Pancreas (tissue), 10 donors: Measurements from ENCODE around the gene SLK. TPM values are rescaled to one million over a fixed set of nuclear protein-coding genes. Genes with fewer than 3 reads are reported as not detected.

Experiments used
- ATAC-seq, 4 donors: fragments of 200-7000 bp; cut with Tn5 transposase; one replicate each; pipeline versions ENCODE4 v1.8.0 to v1.9.1; 2020; ENCODE audit warnings: mild to moderate bottlenecking in 4 of 4, moderate library complexity in 4 of 4
- DNase-seq, 6 donors: peaks; one replicate each; pipeline ENCODE4 v3.0.0-alpha.2; 2020
- FAIRE-seq: peaks from 2 replicates; lab custom pipeline; 2012; peaks lifted over from hg19 to GRCh38; lab: Jason Lieb, UNC
- H3K27ac ChIP-seq, 4 donors: fragments of 200-600 bp; sonication (generic); 1 replicate in 3 of 4; 2 replicates in 1 of 4; pipeline versions ENCODE4 v1.5.0 to v1.8.0; 2020
- H3K27me3 ChIP-seq, 4 donors: fragments of 200-600 bp; one replicate each; pipeline ENCODE4 v1.8.0; 2021
- H3K36me3 ChIP-seq, 3 donors: fragments of 200-600 bp; sonication (generic) in 1 of 3; one replicate each; pipeline versions ENCODE4 v1.5.0 to v1.8.0; 2020 to 2021
- H3K4me1 ChIP-seq, 3 donors: fragments of 200-600 bp; one replicate each; pipeline ENCODE4 v1.8.0; 2021
- H3K4me3 ChIP-seq, 4 donors: fragments of 200-600 bp; sonication (generic) in 2 of 4; one replicate each; pipeline versions ENCODE4 v1.5.0 to v1.8.0; 2020 to 2021
- H3K9me3 ChIP-seq, 4 donors: fragments of 200-600 bp; one replicate each; pipeline ENCODE4 v1.8.0; 2021
- WGBS, 2 donors: extraction: QIAGEN DNeasy Blood & Tissue Kit; methylation state at CpG; one replicate each; pipeline ENCODE4 v1.1.7; 2013; 5-methylcytosine and 5-hydroxymethylcytosine counted together
- intact Hi-C, 3 donors: fragments of 100-400 bp; cut with DNase I; formaldehyde crosslinking; loops; one replicate each; pipeline versions ENCODE4 v1.11.1 to v1.14.2; 2022
- polyA plus RNA-seq, 2 donors: library from polyadenylated mRNA; stranded (reverse); fragments of 200-250 nt; gene quantifications; one replicate each; pipeline ENCODE4 v1.2.3, GENCODE V29; 2013
- total RNA-seq, 6 donors: library from RNA; stranded (reverse); fragmentation: NEBNext Ultra II Directional in 4 of 6; extraction: Animal tissue kit (Norgen Biotek cat#: 25700) in 4 of 6; gene quantifications; one replicate each; pipeline versions ENCODE4 v1.2.1 to v1.2.4, GENCODE V29; 2021 to 2023
- TF ChIP-seq, protein P1 (sequence below), 4 donors: fragments of 200-600 bp; sonication (generic) in 3 of 4; IDR thresholded peaks; one replicate each; pipeline versions ENCODE4 v1.5.0 to v1.8.0; 2021; ENCODE audit warnings: antibody characterized with exemption in 4 of 4
- donor health status: healthy with polysubstance abuse.
- donor health status: DM: no; HTN: no; CAD: no; lungs with moderate emphysema.
- donor health status: DM: no; HTN: no; CAD: no.
- donor health status: control.
- donor health status: control.
- donor health status: Bipolar disorder and iron deficiency.
- donor health status: DM: yes; HTN: yes; CAD: no.
- donor health status: DM: no; HTN: no; CAD: no.
- donor health status: DM: no; HTN: no; CAD: no.
- donor health status: DM: yes; HTN: yes; CAD: no.

The SLK gene
- total and polyA plus RNA-seq, 8 donors, result 6.0 to 20.1 (median 13.4) TPM

DNA sequence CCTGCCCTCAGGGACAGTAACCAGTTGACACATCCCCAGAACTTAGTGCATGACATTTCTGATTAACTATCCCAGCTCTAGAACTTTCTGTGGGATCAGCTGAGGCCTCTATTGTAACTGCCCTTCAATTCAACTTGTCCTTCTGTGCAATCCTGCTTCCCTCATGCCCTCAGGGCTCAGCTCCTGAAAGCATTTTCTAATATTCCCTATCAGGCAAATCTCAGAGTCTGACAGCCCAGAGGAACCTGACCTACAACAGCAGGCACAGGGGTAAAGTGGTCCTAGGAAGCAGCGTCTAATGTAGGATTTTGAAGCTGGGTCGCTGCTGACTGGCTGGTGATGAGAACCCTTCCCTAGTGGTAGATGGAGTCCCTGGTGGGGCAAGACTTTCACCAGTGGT is 35.3 kb upstream of the SLK start:
- TF ChIP-seq, protein P1, sequence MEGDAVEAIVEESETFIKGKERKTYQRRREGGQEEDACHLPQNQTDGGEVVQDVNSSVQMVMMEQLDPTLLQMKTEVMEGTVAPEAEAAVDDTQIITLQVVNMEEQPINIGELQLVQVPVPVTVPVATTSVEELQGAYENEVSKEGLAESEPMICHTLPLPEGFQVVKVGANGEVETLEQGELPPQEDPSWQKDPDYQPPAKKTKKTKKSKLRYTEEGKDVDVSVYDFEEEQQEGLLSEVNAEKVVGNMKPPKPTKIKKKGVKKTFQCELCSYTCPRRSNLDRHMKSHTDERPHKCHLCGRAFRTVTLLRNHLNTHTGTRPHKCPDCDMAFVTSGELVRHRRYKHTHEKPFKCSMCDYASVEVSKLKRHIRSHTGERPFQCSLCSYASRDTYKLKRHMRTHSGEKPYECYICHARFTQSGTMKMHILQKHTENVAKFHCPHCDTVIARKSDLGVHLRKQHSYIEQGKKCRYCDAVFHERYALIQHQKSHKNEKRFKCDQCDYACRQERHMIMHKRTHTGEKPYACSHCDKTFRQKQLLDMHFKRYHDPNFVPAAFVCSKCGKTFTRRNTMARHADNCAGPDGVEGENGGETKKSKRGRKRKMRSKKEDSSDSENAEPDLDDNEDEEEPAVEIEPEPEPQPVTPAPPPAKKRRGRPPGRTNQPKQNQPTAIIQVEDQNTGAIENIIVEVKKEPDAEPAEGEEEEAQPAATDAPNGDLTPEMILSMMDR (IDR thresholded peaks at IDR 0.05), result no peak
- H3K9me3 ChIP-seq, result no peaks in the 10 kb centered on the region
- no peaks in the 10 kb centered on the region for H3K27me3 ChIP-seq
- H3K27ac ChIP-seq, result no peak overlapping the region
- H3K36me3 ChIP-seq, result no peaks in the 10 kb centered on the region
- intact Hi-C loops, result no loop called here
- ATAC-seq (no peak), DNase-seq (no peak), FAIRE-seq (no peak)
- 96 to 99% methylated on average over 2 of the region's 2 CpGs for WGBS, 2 donors
- peaks cover 0 to 12% (median 8%) of the 10 kb centered on the region in 3 donors for H3K4me1 ChIP-seq
- no peak overlapping the region for H3K4me3 ChIP-seq

DNA sequence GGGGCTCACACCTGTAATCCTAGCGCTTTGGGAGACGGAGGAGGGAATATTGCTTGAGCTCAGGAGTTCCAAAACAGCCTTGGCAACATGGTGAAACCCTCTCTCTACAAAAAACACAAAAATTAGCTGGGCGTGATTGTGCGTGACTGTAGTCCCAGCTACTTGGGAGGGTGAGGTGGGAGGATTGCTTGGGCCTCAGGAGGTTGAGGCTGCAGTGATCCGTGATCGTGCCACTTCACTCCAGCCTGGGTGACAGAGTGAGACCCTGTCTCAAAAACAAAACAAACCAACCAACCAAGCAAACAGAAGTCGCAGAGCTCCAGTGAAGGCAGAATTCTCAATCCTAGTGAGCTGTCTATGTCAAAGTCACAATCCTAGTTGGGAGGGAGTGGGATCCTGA is 34.7 kb upstream of the SLK start:
- Histone ChIP-seq H3K36me3 (no peaks in the 10 kb centered on the region), H3K4me3 (no peak overlapping the region), H3K9me3 (no peaks in the 10 kb centered on the region), H3K27me3 (no peaks in the 10 kb centered on the region), H3K27ac (no peak overlapping the region), H3K4me1 (peaks cover 0 to 12% (median 8%) of the 10 kb centered on the region in 3 donors)
- DNase-seq (no peak), FAIRE-seq (no peak), ATAC-seq (no peak)
- TF ChIP-seq, protein P1 (IDR thresholded peaks at IDR 0.05), result no peak
- intact Hi-C loops, result no loop called here
- WGBS, 2 donors, result 96 to 97% methylated on average over 7 of the region's 7 CpGs

DNA sequence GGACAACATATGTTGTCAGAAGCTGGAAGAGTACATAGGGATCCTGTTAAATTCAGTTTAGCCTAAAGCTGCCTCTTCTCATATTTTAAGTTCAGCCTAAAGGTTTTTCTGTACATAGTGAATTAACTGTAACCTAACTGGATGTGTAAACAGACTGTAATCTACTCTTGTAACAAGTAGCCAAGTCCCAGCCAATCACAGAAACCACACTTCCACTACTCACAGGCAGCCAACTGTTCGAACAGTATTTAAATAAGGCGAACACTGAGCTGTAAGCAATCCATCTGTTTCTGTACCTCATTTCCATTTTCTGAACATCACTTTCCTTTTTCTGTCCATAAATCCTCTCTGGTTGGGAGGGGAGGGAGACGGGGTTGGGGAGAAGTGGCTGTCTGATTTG is 34.0 kb upstream of the SLK start:
- H3K36me3 ChIP-seq, result no peaks in the 10 kb centered on the region
- FAIRE-seq, result no peak
- peak; percentile 46 to 56 (median 51) for ATAC-seq
- no peak overlapping the region for H3K27ac ChIP-seq
- TF ChIP-seq, protein P1 (IDR thresholded peaks at IDR 0.05), result no peak
- intact Hi-C loops, result no loop called here
- no peaks in the 10 kb centered on the region for H3K9me3 ChIP-seq
- WGBS, 2 donors, result 48 to 49% methylated on average over 3 of the region's 3 CpGs
- no peak for DNase-seq
- peaks cover 0 to 12% (median 8%) of the 10 kb centered on the region in 3 donors for H3K4me1 ChIP-seq
- H3K4me3 ChIP-seq, result no peak overlapping the region
- H3K27me3 ChIP-seq, result no peaks in the 10 kb centered on the region

DNA sequence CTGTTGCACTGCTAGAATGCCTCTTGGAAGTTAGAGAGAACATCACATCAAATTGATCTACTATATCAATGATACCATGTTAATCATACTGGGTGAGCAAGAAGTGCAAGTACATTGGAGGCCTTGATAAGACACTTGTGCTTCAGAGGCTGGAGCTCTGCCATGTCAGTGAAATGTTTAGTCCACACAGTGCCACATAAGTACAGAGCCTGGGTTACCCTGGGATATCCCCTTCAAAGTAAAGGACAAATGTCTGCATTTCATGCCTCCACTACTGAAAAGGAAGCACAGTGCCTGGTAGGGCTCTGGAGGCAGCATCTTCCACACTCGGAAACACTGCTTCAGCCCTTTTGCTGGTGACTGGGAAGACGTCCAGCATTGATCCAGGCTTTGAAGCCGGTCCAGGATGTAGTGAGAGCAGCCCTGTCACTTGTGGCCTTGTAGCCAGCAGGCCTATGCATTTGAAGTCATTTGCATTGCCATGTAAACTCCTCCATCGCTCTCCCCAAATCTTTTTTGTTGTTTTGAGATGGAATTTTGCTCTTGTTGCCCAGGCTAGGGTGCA is 33.3 kb upstream of the SLK start:
- Histone ChIP-seq H3K9me3 (no peaks in the 10 kb centered on the region), H3K27ac (peak overlapping the region in 1 of 4 donors; percentile 3), H3K27me3 (no peaks in the 10 kb centered on the region), H3K4me3 (no peak overlapping the region), H3K4me1 (peaks cover 0 to 12% (median 8%) of the 10 kb centered on the region in 3 donors), H3K36me3 (no peaks in the 10 kb centered on the region)
- 7 to 9% methylated on average over 4 of the region's 4 CpGs for WGBS, 2 donors
- intact Hi-C loops, result no loop called here
- ATAC-seq (peak; percentile 88 to 96 (median 92)), DNase-seq (peak in 5 of 6 donors; percentile 55 to 77 (median 71)), FAIRE-seq (no peak)
- TF ChIP-seq, protein P1 (IDR thresholded peaks at IDR 0.05), result no peak

DNA sequence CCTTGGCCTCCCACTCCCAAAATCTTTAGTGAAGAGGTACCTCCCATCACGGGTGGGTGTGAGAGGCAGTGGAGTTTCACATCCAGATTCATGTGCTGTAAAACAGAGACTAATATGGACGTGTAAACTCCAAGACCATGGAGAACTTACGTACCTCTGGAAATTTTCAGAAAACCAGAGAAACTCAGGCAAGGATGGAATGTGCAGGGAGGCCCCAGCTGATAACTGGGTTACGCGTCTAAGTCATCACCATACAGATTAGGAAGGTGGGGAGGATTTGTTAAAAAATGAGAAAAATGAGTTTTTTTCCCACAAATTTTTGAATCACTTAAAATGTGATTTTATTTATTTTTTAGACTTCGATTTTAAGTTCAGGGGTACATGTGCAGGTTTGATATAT is 32.6 kb upstream of the SLK start:
- Histone ChIP-seq H3K4me3 (no peak overlapping the region), H3K27me3 (no peaks in the 10 kb centered on the region), H3K9me3 (no peaks in the 10 kb centered on the region), H3K27ac (no peak overlapping the region), H3K4me1 (peaks cover 0 to 12% (median 8%) of the 10 kb centered on the region in 3 donors), H3K36me3 (no peaks in the 10 kb centered on the region)
- ATAC-seq, result no peak
- 84 to 85% methylated on average over 6 of the region's 6 CpGs for WGBS, 2 donors
- intact Hi-C loops, result no loop called here
- TF ChIP-seq, protein P1 (IDR thresholded peaks at IDR 0.05), result no peak
- no peak for FAIRE-seq
- DNase-seq, result no peak
